Heart left ventricle (tissue), 13 donors: ENCODE results near the gene PHF11.

Source experiments
- CTCF ChIP-seq, 12 donors: fragments of 200-600 bp; sonication (generic) in 4 of 12; IDR thresholded peaks; one replicate each; pipeline versions ENCODE4 v1.5.0 to v1.8.0; 2018 to 2022; ENCODE audit warnings: antibody characterized with exemption in 12 of 12, mild to moderate bottlenecking in 5 of 12
- POLR2A ChIP-seq, 2 donors: fragments of 450-650 bp; IDR thresholded peaks; one replicate each; pipeline ENCODE4 v1.6.1; 2017; ENCODE audit warnings: antibody characterized with exemption in 2 of 2, mild to moderate bottlenecking in 2 of 2, moderate library complexity in 2 of 2
- donor health status: ischemic (EF 13 %, LVEDD 7.1; RV severe dilation, severe dysfunction).
- donor health status: DM: no; HTN: yes; CAD: no.
- donor health status: DM: no; HTN: no; CAD: no.
- donor health status: ischemic (EF 25% LVEDD 6.9; RV normal size, moderate dysfunction).
- donor health status: ischemic (EF 25% LVEDD 5.7; RV mildly dilated, moderate dysfunction).
- donor health status: ischemic (EF 35%, LVEDD 5.7; RV mildly dilated, moderate dysfunction).
- donor health status: nonischemic (EF 11% LVEDD 7.7; RV severe dilation, severe dysfunction).
- donor health status: DM: yes; HTN: yes; CAD: no.
- donor health status: PGD.
- donor health status: ischemic (EF 29% LVEDD 5.4; RV normal size, mild dysfunction).
- donor health status: nonischemic (EF 23%, LVEDD 6.1; RV moderate dilation, normal function).

DNA sequence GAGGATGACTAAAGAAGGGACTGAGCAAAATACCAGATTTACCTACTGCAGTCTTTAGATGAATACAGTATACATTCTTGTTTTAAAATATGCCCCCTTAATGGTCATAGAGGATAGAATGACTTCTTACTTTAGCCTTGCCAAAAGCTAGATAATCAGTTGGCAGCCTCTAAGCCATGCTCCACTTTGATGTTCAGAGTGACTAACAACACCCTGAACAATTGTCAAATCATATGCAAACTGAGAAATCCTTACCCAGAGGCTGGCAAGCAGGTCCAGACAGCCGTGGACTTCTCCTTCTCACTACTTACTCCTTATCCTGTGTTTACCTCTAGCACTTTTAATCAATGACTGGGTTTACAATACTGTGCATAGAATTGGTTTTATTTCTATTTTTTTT, 23.6 kb upstream of the PHF11 start:
- TF ChIP-seq CTCF (IDR thresholded peaks at IDR 0.05) (no peak), POLR2A (IDR thresholded peaks at IDR 0.05) (no peak)
